Keratinocyte (primary cell): ENCODE measurements around the gene PEX11A. TPM values are rescaled to one million over a fixed set of nuclear protein-coding genes. Genes with fewer than 3 reads are reported as not detected.

Source experiments
- DNase-seq: peaks from one replicate; pipeline ENCODE4 v3.0.0-alpha.2; 2011; ENCODE audit warnings: low read depth, missing footprints, low spot score
- FAIRE-seq: peaks from 2 replicates; lab custom pipeline; 2011; peaks lifted over from hg19 to GRCh38; lab: Jason Lieb, UNC
- H2AFZ ChIP-seq: 2 replicates; pipeline ENCODE4 v1.6.0; 2012; ENCODE audit warnings: low read length, control low read depth, inconsistent platforms; ENCODE audit not compliant: control insufficient read depth
- H3K27ac ChIP-seq: 2 replicates; pipeline ENCODE4 v1.5.1; 2011; ENCODE audit warnings: low read length; ENCODE audit not compliant: control insufficient read depth, insufficient read depth
- H3K27me3 ChIP-seq: 3 replicates; pipeline ENCODE4 v1.6.0; 2011; ENCODE audit warnings: low read length; ENCODE audit not compliant: control insufficient read depth, insufficient read depth; ENCODE audit errors: extremely low read depth
- H3K36me3 ChIP-seq, 2 experiments: 2 replicates in 1 of 2; 3 replicates in 1 of 2; pipeline ENCODE4 v1.5.1; 2011; ENCODE audit warnings: low read length in 2 of 2, mild to moderate bottlenecking in 1 of 2; ENCODE audit not compliant: control insufficient read depth in 2 of 2, insufficient read depth in 2 of 2; ENCODE audit errors: extremely low read depth in 1 of 2
- H3K4me1 ChIP-seq: 3 replicates; pipeline ENCODE4 v1.5.1; 2011; ENCODE audit warnings: low read length; ENCODE audit not compliant: control insufficient read depth, insufficient read depth; ENCODE audit errors: extremely low read depth
- H3K4me2 ChIP-seq: 3 replicates; pipeline ENCODE4 v1.6.0; 2011; ENCODE audit warnings: low read depth, low read length; ENCODE audit not compliant: control insufficient read depth, insufficient read depth; ENCODE audit errors: extremely low read depth
- H3K4me3 ChIP-seq, 3 experiments: fragments of 200-600 bp in 1 of 3; sonication (generic) in 1 of 3; 2 replicates in 2 of 3; 3 replicates in 1 of 3; pipeline ENCODE4 v1.5.1; 2011 to 2016; ENCODE audit warnings: low read length in 3 of 3, mild to moderate bottlenecking in 3 of 3, control low read depth in 2 of 3, inconsistent platforms in 1 of 3, low read depth in 1 of 3, mixed read lengths in 1 of 3, mixed run types in 1 of 3, moderate library complexity in 1 of 3; ENCODE audit not compliant: control insufficient read depth in 2 of 3, insufficient read depth in 2 of 3; ENCODE audit errors: extremely low read depth in 1 of 3
- H3K79me2 ChIP-seq: 2 replicates; pipeline ENCODE4 v1.6.0; 2012; ENCODE audit warnings: low read length; ENCODE audit not compliant: control insufficient read depth, insufficient read depth
- H3K9ac ChIP-seq: 3 replicates; pipeline ENCODE4 v1.6.0; 2011; ENCODE audit warnings: low read length; ENCODE audit not compliant: control insufficient read depth, insufficient read depth; ENCODE audit errors: extremely low read depth
- H3K9me1 ChIP-seq: 3 replicates; pipeline ENCODE4 v1.6.0; 2011; ENCODE audit warnings: low read length; ENCODE audit not compliant: control insufficient read depth, insufficient read depth; ENCODE audit errors: extremely low read depth
- H3K9me3 ChIP-seq: 2 replicates; pipeline ENCODE4 v1.5.1; 2012; ENCODE audit warnings: low read depth, low read length; ENCODE audit not compliant: control insufficient read depth
- H4K20me1 ChIP-seq: 3 replicates; pipeline ENCODE4 v1.6.0; 2011; ENCODE audit warnings: low read length; ENCODE audit not compliant: control insufficient read depth, insufficient read depth; ENCODE audit errors: extremely low read depth
- CTCF ChIP-seq, 3 experiments: IDR thresholded peaks in 1 of 3; conservative IDR thresholded peaks in 1 of 3; optimal IDR thresholded peaks in 1 of 3; 2 replicates in 2 of 3; 3 replicates in 1 of 3; pipeline versions ENCODE3 to v1.5.1; 2011; ENCODE audit warnings: low read length in 3 of 3, mild to moderate bottlenecking in 3 of 3, moderate library complexity in 2 of 3, control low read depth in 1 of 3, inconsistent platforms in 1 of 3; ENCODE audit not compliant: insufficient read depth in 2 of 3; ENCODE audit errors: extremely low read depth in 1 of 3
- EZH2 ChIP-seq: IDR thresholded peaks from one replicate; pipeline ENCODE4 v1.6.1; 2012; ENCODE audit warnings: inconsistent platforms, mild to moderate bottlenecking, low read length, moderate library complexity
- dilution Hi-C: fragments of 300-500 bp; cut with MboI; formaldehyde crosslinking; loops from one replicate; pipeline ENCODE4 v1.7.0; 2020; ENCODE audit warnings: low sequenced_read_pairs; ENCODE audit not compliant: extremely low pct_ligation_motif_present
- polyA plus RNA-seq, 5 experiments: library from polyadenylated mRNA; depleted of rRNA in 3 of 5; stranded (reverse) in 3 of 5; stranded (forward) in 1 of 5; unstranded in 1 of 5; fragments of >200 nt; gene quantifications; 1 replicate in 1 of 5; 2 replicates in 3 of 5; 3 replicates in 1 of 5; pipeline versions ENCODE4 v1.2.1 to v1.2.3, GENCODE V29; 2011 to 2012; ENCODE audit warnings: missing spikeins in 2 of 5, low read depth in 1 of 5, low replicate concordance in 1 of 5

The PEX11A gene
- polyA plus RNA-seq, 1 donor (not counting 4 experiments of a cell fraction or from before 2014, with no cell fraction given) = 6.0 TPM

- Histone ChIP-seq H3K4me3 (no peak overlapping the region), H3K27ac (no peak overlapping the region), H3K9me3 (no peaks in the 10 kb centered on the region), H3K4me2 (no peak overlapping the region), H3K4me1 (no peaks in the 10 kb centered on the region), H2AFZ (no peak overlapping the region), H3K27me3 (no peaks in the 10 kb centered on the region), H3K9ac (no peak overlapping the region), H3K79me2 (no peaks in the 10 kb centered on the region), H3K36me3 (no peaks in the 10 kb centered on the region), H4K20me1 (no peaks in the 10 kb centered on the region), H3K9me1 (no peaks in the 10 kb centered on the region)
- no peak for TF ChIP-seq CTCF (optimal IDR thresholded peaks at IDR 0.05 in 1 of 3, IDR thresholded peaks at IDR 0.05 in 1 of 3, conservative IDR thresholded peaks at IDR 0.05 in 1 of 3; ENCODE audit: extremely low read depth in 1 of 3, insufficient read depth in 2 of 3, low read length in 3 of 3)
- TF ChIP-seq EZH2 = no peak
- FAIRE-seq (no peak), DNase-seq (no peak)
- dilution Hi-C loops = no loop called here
These were observed 50.3 kb downstream of the PEX11A start for GRCh38 chr15:89640245-89640644.

- DNase-seq (no peak), FAIRE-seq (no peak)
- dilution Hi-C loops = no loop called here
- no peaks in the 10 kb centered on the region for H4K20me1 ChIP-seq
- no peak overlapping the region for H3K4me2 ChIP-seq
- no peaks in the 10 kb centered on the region for H3K27me3 ChIP-seq
- no peaks in the 10 kb centered on the region for H3K9me1 ChIP-seq
- H3K4me3 ChIP-seq = no peak overlapping the region
- no peak overlapping the region for H2AFZ ChIP-seq
- H3K27ac ChIP-seq = no peak overlapping the region
- no peak overlapping the region for H3K9ac ChIP-seq
- H3K4me1 ChIP-seq = no peaks in the 10 kb centered on the region
- peaks cover 11 to 16% of the 10 kb centered on the region in 2 experiments for H3K36me3 ChIP-seq
- H3K9me3 ChIP-seq = no peaks in the 10 kb centered on the region
- H3K79me2 ChIP-seq = no peaks in the 10 kb centered on the region
- TF ChIP-seq CTCF (optimal IDR thresholded peaks at IDR 0.05 in 1 of 3, IDR thresholded peaks at IDR 0.05 in 1 of 3, conservative IDR thresholded peaks at IDR 0.05 in 1 of 3; ENCODE audit: extremely low read depth in 1 of 3, insufficient read depth in 2 of 3, low read length in 3 of 3) (no peak), EZH2 (no peak)
These were observed 57.0 kb downstream of the PEX11A start for GRCh38 chr15:89633585-89633984.
